Breast epithelium (tissue), 3 donors: ENCODE measurements around the gene GTF3C4.

ENCODE experiments used
- CTCF ChIP-seq, 3 donors: fragments of 450-650 bp; IDR thresholded peaks; one replicate each; pipeline ENCODE4 v1.5.1; 2016 to 2017; ENCODE audit warnings: antibody characterized with exemption in 3 of 3, mild to moderate bottlenecking in 3 of 3, moderate library complexity in 3 of 3
- POLR2A ChIP-seq: fragments of 450-650 bp; IDR thresholded peaks from one replicate; pipeline ENCODE4 v1.6.1; 2016; ENCODE audit warnings: antibody characterized with exemption, mild to moderate bottlenecking, moderate library complexity
- POLR2AphosphoS5 ChIP-seq, 3 donors: sonication (generic); formaldehyde crosslinking; IDR thresholded peaks; one replicate each; pipeline ENCODE4 v1.6.1; 2017; ENCODE audit warnings: antibody characterized with exemption in 3 of 3

- TF ChIP-seq POLR2A (no peak), CTCF (IDR thresholded peaks at IDR 0.05) (no peak), POLR2AphosphoS5 (IDR thresholded peaks at IDR 0.05) (no peak)
These were observed 59.1 kb downstream of the GTF3C4 start for GRCh38 chr9:132729235-132729890.
